Stimulated activated naive CD4-positive, alpha-beta T cell treated with Interleukin-2 at 50 U/mL for 16 hours (primary cell): ENCODE measurements around the gene COL12A1.

Source experiments
- DNase-seq: peaks from one replicate; lab custom pipeline; 2025; lab: John Stamatoyannopoulos, UW

Gene COL12A1

DNA sequence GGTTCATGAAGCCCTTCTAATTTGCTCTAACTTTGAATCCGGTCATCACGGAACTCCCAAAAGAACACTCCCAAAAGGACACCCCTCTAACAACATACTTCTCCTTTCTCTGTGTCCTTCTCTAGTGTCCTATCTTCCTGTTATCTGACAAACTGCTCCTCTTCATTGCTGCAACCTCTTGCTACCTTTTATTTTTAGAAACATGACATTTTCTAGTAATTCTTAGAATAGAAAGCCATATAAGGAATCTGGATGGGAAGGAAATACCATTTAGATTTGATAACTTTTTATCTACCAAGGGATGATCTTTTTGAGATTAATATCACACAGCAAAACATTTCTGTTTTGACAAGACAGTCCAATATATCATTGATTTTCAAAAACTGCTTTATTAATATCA lies 63.1 kb downstream of the COL12A1 start:
- DNase-seq = no peak

DNA sequence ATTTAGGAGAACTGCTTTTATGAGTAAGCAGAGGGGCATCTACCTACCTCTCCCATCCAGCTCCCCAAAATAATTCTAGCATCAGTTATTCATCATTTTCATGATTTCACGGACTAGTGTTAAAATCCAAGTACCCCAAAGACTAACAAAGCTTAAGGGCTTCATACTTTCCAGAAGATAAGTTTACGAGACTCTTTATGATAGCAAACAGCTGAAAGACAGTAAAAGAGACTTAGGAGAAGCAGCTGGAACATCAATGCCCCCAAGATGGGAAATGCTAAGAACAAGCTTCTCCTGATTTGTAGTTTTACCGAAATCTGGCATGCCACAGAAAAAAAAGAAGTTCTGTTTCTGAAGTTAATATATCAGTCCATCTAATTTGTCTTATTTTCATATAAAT lies 70.0 kb downstream of the COL12A1 start:
- no peak for DNase-seq

DNA sequence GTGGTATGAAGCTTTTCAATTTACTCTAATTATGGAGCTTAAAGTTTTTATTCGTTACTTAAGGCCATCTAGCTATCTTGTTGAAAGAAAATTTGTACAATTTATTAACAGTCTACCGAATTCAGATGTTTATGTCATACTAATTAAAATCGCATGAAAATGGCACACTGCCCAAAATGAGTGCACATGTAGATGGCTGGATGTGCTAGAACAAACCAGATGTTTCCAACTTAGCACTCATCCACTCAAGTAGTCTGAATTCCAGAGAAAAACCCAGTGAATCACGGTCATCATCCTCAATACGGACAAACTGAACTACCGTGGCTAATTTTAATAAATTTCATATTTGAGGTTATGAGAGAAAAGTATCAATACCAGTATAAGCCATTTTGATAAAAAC lies 70.4 kb downstream of the COL12A1 start:
- no peak for DNase-seq

DNA sequence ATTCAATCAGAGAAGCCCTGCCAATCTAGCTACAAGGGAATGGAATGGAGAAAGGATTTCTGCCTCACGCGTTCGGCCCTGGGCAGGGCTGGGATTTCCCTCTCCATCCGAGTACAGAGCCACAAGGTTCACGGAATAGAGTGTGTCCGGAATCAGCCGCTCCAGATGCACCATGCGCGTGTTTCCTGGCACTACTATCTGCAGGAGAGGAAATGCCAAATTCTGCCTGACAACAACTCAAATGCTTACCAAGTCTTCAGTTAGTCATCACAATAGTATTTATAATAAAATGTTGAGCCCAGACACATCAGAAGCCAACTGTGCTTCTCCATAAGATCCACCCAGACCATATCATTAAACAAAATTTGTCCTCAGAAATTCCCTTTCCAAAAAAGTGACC lies 75.1 kb downstream of the COL12A1 start:
- DNase-seq = no peak

DNA sequence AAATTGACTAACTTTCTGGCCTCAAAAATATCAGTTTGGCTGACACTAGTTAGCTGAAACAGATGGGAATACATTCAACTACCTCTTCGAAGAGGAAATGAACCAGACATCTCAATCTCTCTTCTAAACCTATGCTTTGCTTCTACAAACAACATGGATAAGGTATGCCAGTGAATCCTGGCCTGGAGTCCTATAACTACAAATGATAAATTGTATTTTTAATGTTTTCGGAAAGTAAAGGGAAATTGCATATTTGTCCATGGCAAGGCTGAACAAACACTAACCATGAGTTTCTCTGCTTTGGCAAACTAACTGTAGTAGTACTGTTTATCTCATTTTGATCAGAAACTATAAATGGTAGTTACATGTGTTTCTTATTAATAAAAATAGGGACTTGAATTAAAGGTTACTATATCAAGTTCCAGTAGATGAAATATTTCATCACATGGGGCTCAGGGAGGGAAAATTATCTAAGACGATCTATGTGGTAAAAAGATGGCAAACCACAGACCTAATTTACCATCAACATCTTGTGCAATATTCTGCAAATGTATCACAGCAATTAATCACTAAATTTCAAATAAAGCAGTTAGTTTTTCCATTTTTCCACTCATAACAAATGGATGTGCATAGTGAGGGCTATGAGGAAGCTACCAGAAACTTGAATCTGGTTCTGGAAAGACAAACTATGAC lies 76.8 kb downstream of the COL12A1 start:
- no peak for DNase-seq

DNA sequence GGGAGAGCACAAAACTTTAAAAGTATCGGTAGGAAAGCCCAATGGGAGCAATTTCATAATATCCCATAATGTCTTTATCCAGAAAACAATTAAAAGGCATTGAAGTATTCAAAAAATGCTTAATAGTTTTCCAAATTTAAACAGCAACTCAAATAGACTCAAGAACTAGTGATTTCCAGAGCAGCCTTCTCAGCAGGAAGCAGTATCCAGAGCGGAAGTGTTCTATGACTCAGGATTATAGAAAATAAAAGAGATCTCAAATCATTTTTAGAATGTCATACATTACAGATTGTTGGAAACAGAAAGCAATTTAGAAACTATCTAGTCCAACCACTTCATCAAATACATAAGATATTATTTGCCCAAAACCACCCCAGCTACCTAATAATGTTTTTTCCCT lies 79.3 kb downstream of the COL12A1 start:
- DNase-seq = no peak

DNA sequence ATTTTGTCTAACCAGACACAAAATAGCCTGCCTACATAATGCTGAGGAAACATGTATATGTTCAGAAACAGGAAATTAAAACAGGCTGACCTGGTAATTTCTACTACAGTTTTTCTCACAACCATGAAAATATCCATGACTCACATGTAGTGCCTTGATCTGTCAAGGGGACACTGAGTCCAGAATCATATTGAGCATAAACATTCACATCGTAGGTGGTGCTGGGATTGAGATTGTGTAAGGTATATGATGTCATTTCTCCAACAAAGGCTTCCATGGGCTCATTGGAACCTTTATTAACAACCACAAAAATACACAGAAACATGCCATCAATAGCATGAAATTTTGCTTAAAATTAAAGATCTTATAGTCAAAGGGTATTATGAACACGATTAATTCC lies 80.9 kb downstream of the COL12A1 start:
- no peak for DNase-seq

DNA sequence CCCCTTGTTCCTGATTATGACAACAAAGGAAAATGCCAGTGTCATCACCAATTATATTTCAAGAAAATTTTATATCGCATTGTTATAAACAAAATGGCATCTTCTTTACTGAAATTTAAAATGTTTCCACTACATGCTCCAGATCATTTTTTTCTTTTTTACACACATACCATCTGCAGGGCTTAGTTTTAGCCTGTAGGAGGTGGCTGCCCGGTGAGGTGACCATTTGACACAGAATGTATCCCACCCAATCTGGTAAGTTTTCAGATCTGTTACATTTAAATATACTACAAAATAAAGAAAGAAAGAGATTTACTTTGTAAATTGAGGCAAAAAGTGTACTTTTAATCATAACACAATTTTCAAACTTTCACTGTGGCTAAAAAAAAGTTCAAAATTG lies 81.8 kb downstream of the COL12A1 start:
- DNase-seq = no peak

DNA sequence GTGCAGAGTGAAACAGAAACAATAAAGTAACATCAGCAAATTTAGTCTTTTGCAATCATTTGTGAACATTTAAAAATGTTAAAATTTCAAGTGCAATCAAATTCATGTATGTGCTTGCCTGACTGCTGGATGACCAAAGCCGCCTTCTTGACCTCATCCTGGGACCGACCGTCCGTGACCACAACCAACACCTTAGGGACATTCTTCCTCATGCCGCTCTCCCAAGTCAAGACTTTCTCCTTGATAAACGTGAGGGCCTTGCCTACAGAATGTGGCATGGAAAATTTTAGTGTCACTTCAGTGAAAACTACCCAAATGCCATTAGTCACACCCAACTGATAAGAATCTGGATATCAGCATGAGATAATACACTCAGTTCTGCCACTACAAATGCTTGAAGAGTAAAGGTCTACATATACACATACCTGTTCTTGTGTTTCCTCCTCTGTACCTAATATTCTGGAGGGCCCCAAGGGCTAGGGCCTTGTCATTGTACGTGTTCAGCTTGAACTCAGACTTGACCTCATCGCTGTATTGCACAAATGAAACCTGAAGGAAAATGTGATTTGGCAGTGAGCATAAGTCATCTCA lies 86.8 kb downstream of the COL12A1 start:
- DNase-seq = no peak

DNA sequence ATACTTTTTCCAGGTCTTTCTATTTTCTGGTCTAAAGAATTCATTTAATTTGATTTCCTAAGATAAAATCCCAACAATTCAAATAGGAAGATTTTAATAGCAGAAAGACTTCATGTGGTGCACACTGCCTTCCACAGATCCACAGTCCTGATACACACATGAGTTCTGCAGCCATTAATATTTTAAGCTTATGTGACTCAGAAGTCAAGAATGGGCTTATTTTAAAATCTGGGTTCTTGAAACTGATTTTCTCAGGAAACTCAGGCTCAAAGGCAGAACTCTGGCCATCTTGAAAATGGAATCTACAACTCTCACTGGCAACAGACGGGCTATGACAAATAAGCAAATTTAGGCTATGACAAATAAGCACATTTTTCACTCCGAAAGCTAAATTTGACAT lies 88.2 kb downstream of the COL12A1 start:
- no peak for DNase-seq

DNA sequence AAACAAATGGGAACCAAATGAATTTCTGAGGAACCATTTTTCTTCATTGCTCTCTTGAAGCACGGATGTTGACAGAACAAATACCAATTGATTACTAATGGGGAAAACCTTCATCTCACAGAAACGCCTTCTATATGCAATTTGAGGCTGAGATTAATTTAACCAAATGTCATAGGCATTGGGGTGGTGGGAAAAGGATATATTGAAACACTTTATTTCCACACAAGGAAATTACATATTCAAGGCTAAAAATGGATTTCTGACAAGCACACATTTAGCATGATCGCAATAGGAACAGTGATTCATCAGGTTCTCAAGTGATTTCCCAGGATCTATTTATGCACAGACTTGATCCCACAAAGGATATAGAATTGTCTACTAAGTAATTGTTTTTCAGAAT lies 88.9 kb downstream of the COL12A1 start:
- no peak for DNase-seq

DNA sequence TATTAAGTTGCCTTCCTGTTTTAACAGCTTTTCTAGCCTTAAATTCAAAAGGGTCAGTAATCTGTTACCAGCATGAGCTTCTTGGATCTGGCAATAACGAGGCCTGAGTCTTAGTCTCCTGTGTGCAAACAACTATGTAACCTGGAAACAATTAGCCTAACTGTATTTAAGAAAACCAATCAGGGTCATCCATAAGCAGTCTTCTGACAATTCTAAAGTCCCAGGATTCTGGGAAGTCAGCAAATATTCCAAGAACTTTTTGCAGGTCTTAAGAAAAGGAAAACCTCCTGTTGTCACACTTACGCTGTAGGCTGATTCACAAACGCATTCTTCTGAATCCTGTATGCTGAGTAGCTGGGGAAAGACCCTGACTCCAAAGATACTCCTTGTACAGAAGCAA lies 90.4 kb downstream of the COL12A1 start:
- DNase-seq = no peak

DNA sequence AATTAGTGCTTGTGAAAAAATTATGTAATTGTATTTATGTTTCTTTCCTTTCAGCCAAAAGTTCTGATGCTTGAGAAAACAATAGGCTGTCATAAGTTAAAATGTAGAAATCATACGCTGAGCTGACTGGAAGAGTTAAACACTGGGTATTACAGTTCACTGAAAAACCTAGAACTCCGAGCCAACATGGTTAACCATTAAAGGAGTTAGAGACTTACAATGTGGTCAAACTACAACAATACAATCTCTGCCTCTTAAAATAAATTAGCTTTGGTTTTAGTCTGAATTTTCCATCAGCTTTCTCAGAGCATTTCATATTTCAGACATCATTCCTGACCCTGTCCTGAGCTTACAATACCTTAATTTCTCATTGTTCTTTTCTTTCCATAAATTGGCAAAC lies 91.0 kb downstream of the COL12A1 start:
- DNase-seq = no peak

DNA sequence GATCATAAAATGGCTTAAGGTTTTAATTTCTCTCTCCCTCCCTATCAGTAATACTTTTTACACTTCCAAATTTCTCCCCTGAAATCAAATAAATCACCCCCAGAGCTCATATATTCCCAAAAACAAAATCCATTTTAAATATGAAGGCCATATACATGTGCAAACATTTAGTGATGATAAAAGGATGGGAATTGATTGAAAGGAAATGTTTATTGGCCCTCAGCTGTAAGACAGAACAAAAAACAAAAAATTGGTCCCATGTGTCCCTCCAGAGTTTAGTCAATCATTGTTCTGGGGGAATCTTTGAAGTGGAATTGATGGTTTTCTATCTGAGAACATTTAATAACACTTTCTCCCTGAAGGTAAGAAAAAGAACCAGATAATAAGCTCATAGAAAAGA lies 91.7 kb downstream of the COL12A1 start:
- DNase-seq = no peak

DNA sequence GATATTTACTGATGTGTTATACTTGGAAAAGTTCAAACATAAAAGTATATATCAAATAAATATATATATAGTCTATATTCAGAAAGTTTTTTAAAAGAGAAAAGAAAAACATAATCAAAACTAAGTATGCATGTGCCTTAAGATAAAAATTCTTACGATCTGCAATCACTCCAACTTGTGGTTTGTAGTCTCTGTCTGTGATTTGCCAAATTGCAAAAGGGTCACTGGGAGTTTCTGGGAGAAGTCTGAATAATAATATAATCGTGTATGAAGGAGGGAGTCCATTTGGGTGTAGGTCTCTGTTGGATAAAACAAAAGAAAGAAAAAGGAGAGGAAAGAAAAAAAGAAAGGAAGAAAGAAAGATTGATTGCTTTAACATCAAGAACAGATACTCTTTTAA lies 92.4 kb downstream of the COL12A1 start:
- no peak for DNase-seq

DNA sequence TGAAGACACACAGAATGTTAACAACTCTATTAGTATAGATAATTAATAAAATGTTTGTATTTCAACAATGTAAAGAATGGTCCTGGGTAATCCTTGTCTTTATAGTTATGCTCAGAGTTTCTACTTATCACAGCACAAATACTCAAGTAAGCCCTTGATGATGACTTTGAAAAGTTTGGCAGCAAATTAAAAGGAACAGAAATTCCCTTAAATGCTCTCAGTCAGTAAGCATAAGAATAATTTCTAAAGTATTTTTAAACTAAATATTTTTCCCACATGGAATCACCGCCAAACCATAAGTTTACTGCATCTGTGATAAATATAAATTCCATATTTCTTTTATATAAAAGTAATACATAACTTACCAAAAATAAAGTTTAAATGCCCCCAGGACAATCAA lies 96.1 kb downstream of the COL12A1 start:
- DNase-seq = no peak

DNA sequence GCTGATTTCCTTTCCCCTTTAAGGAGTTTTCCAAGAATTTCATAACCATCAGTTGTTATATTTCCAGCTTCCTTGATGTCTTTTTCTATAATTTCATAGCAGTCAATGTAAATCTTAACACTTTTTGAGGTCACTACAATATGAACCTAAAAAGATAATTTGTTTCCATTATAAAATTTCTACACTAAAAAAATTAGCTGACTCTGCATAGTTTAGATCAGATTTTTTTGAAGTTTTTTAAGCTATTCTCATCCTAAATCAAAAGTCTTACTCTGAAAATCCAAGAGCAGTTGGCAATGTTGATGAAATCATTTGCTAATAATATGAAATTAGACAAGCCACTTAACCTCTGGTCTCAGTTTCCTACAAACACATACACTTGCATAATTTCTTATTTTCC lies 96.8 kb downstream of the COL12A1 start:
- DNase-seq = no peak

DNA sequence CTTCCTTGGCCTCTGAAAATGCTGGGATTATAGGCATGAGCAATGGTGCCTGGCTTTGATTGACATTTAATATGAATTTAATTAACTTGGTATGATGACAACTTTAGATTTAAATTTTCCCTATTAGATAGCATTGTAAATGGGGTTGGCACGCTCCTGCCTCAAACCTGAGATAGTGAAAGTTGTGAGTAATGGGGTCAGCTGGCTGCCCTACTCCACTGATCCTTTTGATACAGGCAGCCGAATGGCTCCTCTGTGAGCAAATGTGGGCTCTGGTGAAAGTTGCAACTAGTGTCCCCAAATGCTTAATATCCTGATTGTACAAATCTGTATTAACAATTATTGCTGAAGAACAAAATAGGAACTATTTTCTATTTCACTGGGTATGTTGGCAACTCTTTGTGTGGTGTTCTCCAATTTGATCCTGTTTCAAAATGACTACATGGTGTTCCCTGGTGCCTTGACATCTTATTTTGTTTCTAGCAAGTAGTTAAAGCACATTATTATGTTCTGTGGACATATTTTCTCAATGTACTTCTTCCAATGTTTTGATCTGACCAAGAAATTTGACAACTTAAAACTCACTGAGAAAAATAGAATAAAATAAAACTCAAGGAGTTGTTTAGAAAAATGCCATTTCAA lies 97.4 kb downstream of the COL12A1 start:
- no peak for DNase-seq

DNA sequence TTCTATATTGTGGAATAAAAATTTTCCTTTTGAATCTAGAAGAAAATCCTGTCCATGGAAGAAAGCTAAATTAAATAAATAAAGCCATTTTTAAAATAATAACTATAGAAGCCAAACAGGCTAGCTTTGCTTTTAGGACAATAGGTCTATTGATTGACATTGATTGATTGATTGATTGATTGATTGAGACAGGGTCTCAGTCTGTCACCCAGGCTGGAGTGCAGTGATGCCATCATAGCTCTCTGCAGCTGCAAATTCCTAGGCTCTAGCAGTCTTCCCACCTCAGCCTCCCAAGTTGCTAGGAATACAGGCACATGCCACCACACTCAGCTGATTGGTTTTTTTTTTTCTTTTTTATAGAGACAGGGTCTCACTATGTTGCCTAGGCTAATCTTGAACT lies 97.9 kb downstream of the COL12A1 start:
- no peak for DNase-seq

DNA sequence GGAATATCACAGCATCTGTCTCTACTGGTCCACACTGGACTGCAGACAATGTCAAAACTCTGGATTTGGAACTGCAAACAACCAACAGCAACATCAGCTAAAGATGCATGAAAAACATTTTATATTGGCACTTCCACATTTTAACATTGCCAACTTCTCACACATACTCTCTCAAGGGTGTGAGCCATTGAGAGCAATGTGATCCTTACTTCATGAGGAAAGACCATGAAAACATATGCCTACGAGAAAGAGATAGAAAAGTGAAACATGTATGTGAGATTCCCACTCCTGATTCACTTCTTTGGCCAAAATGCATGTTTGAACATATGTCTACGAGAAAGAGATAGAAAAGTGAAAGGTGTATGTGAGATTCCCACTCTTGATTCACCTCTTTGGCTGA lies 99.4 kb downstream of the COL12A1 start:
- no peak for DNase-seq

DNA sequence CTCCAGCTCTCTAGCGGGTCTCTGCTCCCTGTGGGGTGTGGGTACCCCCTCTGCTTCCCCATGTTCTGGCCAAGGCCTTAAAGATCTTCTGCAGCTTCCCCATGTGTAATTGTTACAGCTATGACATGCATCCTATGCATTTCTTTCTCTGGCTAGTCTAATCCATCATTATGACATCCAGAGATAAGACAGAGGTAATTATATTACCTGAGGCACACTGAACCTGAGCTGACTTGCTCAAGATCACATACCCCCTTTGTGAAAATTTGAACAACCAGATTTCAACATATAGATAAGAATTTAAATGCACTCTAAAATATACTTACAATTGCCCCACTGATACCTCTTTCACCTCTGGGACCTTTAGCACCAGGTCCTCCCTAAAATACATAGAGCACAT lies 102.4 kb downstream of the COL12A1 start:
- DNase-seq = no peak

DNA sequence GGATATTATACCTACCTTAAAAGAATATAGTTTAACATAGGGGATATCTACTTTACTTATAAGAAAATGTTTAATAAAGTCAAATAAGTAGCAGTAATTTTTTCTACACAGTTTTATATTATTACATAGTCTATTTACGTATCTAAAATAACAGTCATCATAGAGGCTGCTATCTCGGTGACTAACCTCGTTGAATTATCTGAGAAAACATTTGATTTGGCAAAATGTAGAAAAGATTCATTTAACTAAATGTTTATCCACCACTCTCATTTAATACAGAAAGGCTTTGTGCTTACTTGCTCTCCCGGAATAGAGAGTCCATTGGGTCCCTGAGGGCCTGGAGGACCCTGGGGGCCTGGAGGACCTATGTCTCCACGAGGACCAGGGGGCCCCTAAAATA lies 103.6 kb downstream of the COL12A1 start:
- DNase-seq = no peak

DNA sequence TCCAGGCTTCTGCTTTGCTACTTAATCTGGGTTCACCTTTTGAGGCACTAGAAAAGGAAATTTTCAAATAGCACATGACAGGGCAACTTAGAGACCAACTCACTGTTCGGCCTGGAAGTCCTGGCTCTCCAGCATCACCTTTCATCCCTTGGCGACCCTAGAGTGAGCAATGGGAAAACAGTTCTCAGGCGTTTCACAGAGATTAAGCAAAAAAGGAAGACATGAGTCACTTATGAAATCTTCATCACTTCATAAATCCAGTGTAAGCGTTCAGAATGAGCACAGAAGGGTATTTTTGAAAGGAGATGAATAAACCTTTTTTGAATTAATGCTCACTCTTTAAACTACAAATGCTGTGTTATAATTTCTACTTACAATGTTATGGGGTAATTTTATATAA lies 104.0 kb downstream of the COL12A1 start:
- no peak for DNase-seq

DNA sequence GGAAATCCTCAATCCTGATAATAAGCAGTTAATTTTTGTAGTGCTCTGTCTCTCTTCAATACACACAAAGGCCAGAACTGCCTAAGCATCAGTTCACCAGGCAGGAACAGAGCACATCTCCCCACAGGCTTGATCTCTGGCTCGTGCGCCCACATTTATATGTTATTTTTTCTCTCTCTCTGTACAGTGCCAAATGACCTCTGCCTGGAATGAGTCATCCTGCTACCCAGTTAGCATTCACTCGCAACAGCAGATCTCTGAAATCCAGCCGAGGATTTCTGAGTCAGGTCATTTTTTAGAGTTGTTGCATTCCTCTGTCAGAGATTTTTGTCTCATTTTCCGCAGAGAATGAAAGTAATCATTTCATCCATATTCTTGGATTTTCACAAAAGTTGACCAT lies 107.1 kb downstream of the COL12A1 start:
- no peak for DNase-seq
